ENCODE data around the gene SELENOV. TPM values are rescaled to one million over a fixed set of nuclear protein-coding genes. Genes with fewer than 3 reads are reported as not detected.

SELENOV gene
- not detected for total RNA-seq
- long read RNA-seq = 0 reads

- Histone ChIP-seq H3K27me3 (ENCODE audit: low read depth) (peaks cover 85% of the 10 kb centered on the region), H3K36me3 (no peaks in the 10 kb centered on the region), H3K4me1 (peaks cover 17% of the 10 kb centered on the region), H3K4me3 (peak within 1 kb of the TSS; percentile 57), H3K9me3 (replicated peaks) (no peaks in the 10 kb centered on the region), H3K27ac (replicated peaks) (no peak within 1 kb of the TSS)
- intact Hi-C loops (cut with micrococcal nuclease) = no loop called here
- DNase-seq = no peak
- no peak for TF ChIP-seq CTCF (IDR thresholded peaks at IDR 0.05; ENCODE audit: borderline replicate concordance)
Measured at GRCh38 chr19:39514840-39515550, at the start of gene SELENOV. SELENOV (plus strand) TSS chr19:39515139; CDS start chr19:39515213, 74 bp downstream.

- TF ChIP-seq CTCF (IDR thresholded peaks at IDR 0.05; ENCODE audit: borderline replicate concordance) = no peak
Measured at GRCh38 chr19:39465956-39466747, 48.8 kb upstream of the SELENOV start.

GRCh38 chr19:39467941-39468340 lies 47.0 kb upstream of the SELENOV start:
- Histone ChIP-seq H3K4me1 (no peaks in the 10 kb centered on the region), H3K36me3 (peaks cover 99% of the 10 kb centered on the region), H3K9me3 (replicated peaks) (no peaks in the 10 kb centered on the region), H3K4me3 (no peak overlapping the region), H3K27ac (replicated peaks) (no peak overlapping the region), H3K27me3 (ENCODE audit: low read depth) (no peaks in the 10 kb centered on the region)
- intact Hi-C loops (cut with micrococcal nuclease) = no loop called here
- no peak for TF ChIP-seq CTCF (IDR thresholded peaks at IDR 0.05; ENCODE audit: borderline replicate concordance)
- DNase-seq = no peak

More at GRCh38 chr19:39465956-39466747, 48.8 kb upstream of the SELENOV start:
- Histone ChIP-seq H3K27ac (replicated peaks) (no peak overlapping the region), H3K4me1 (no peaks in the 10 kb centered on the region), H3K27me3 (ENCODE audit: low read depth) (no peaks in the 10 kb centered on the region), H3K9me3 (replicated peaks) (no peaks in the 10 kb centered on the region), H3K36me3 (peaks cover 93% of the 10 kb centered on the region), H3K4me3 (no peak overlapping the region)
- intact Hi-C loops (cut with micrococcal nuclease) = no loop called here
- DNase-seq = no peak

GRCh38 chr19:39469036-39469435 lies 45.9 kb upstream of the SELENOV start:
- Histone ChIP-seq H3K27ac (replicated peaks) (no peak overlapping the region), H3K4me3 (no peak overlapping the region), H3K36me3 (peaks cover 100% of the 10 kb centered on the region), H3K27me3 (ENCODE audit: low read depth) (no peaks in the 10 kb centered on the region), H3K9me3 (replicated peaks) (no peaks in the 10 kb centered on the region), H3K4me1 (no peaks in the 10 kb centered on the region)
- intact Hi-C loops (cut with micrococcal nuclease) = no loop called here
- no peak for TF ChIP-seq CTCF (IDR thresholded peaks at IDR 0.05; ENCODE audit: borderline replicate concordance)
- no peak for DNase-seq

GRCh38 chr19:39469567-39469966 lies 45.4 kb upstream of the SELENOV start:
- Histone ChIP-seq H3K36me3 (peaks cover 100% of the 10 kb centered on the region), H3K27me3 (ENCODE audit: low read depth) (no peaks in the 10 kb centered on the region), H3K4me3 (no peak overlapping the region), H3K9me3 (replicated peaks) (no peaks in the 10 kb centered on the region), H3K27ac (replicated peaks) (no peak overlapping the region), H3K4me1 (no peaks in the 10 kb centered on the region)
- DNase-seq = no peak
- intact Hi-C loops (cut with micrococcal nuclease) = no loop called here
- no peak for TF ChIP-seq CTCF (IDR thresholded peaks at IDR 0.05; ENCODE audit: borderline replicate concordance)

All from left ventricle myocardium inferior (tissue), 1 donor.